ENCODE data around the gene CFAP74.
"Not testable (repeated sequence)": the region's sequence is repeated elsewhere in the genome, so short reads cannot be mapped to it uniquely, and the experiment has no call there.

The CFAP74 gene

DNA sequence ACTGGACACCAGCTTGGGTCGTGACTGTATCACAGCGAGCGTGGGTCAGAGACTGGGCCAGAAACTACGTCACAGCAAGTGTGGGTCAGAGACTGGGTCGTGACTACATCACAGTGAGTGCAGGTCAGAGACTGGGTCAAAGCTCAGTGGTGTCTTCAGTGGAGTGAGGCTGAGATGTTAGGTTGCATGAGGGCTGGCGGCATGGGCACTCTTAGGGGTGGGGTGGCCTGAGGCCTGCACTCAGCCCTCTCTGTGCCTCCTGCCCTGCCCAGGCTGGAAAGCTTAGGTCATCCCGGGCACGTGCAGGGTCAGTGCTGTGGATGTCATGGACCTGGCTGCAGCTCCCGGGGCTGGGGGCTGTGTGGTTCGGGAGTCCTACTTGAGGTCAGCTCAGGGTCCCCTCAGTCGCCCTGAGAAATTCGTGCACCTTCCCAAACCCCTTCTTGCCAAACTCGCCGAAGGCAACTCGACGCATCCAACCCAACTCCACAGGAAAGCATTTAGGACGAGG lies 19.0 kb downstream of the CFAP74 start:
- no peak for DNase-seq

DNA sequence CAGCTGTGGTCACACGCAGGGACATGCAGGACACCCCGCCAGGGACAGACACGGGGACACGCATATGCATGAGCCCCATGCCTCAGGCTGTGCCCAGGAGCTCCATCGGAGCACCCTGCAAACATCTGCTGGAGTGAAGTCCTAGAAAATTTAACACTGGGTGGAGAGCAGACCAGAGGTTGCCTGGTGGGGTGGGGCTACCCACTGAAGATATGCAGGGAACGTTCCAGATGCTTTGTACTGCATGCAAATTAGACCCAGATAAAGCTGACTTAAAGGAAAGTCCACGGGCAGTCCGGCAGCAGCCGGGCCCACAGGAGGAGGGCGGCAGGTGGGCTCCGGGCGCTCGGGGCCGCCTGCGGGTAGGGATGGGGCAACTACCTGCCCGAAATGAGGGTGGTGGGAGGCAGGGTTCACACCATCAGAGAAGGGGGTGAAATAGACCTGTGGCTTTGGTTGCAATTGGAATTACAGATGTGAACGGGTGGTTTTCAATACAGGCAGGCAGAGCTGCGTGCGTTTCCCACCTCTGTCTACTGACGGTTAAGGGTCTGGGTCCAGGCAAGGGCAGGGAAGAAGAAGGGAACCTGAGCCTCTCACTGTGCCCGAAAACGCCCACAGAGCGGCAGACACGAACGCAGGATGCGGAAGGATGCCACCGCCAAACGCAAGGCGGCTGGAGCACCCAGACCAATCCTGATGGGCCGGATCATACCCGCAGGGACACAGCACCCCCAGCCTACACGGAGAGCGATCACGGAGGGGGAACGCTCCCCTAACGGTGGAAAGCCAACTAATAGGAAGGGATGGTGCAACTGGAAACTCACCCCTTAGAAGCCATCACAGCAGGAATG lies 21.0 kb downstream of the CFAP74 start:
- no peak for DNase-seq

DNA sequence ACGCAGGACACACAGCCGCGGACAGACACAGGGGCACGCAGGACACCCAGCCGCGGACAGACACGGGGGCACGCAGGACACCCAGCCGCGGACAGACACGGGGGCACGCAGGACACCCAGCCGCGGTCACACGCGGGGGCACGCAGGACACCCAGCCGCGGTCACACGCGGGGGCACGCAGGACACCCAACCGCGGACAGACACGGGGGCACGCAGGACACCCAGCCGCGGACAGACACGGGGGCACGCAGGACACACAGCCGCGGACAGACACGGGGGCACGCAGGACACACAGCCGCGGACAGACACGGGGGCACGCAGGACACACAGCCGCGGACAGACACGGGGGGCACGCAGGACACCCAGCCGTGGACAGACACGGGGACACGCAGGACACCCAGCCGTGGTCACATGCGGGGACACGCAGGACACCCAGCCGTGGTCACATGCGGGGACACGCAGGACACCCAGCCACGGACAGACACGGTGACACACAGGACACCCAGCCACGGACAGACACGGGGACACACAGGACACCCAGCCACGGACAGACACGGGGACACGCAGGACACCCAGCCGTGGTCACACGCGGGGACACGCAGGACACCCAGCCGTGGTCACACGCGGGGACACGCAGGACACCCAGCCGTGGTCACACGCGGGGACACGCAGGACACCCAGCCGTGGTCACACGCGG lies 21.8 kb downstream of the CFAP74 start:
- not testable (repeated sequence) for DNase-seq

DNA sequence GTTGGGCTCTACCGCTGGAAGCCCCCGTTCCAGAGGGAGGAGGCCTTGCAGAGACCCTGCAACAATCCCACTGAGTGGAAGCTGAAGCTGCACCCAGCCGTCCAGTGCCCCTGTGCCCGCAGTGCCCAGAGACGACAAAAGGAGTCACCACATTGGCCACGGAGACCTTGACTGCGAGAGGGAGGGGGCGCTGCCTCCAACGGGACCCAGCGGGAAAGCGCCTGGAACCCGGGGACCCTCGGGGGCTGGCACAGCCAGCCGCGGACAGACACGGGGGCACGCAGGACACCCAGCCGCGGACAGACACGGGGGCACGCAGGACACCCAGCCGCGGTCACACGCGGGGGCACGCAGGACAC lies 22.5 kb downstream of the CFAP74 start:
- DNase-seq: no peak

DNA sequence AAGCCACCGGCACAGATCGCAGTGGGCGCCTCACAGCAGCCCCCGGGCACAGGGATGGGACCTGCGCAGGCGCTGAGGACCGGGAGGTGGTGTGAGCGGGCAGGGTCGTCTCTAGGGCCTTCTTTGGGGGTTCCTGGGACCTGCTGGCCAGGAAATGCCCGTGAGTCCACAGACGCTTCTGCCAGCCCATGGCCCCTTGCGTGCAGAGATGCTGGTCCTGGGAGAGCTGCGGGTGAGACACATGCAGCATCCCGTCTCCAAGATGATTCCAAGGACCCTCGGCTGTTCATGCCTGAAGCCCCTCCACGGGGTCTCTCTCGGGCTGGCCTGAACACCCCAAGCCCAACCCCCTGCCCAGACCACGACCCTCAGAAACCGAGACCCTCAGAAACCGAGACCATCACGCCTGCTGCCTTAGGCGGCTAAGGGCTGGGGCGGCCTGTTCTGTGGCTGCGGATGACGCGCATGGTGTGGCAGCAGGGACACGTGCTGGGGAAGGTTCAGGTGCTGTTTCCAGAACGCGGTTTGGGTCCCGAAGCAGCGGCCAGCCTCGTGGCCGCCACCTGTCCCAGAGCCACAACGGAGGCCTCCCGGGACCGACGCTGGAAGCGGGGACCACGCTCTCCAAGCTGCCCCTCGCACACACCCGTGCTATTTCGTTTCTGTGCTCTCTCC lies 23.0 kb downstream of the CFAP74 start:
- no peak for DNase-seq

DNA sequence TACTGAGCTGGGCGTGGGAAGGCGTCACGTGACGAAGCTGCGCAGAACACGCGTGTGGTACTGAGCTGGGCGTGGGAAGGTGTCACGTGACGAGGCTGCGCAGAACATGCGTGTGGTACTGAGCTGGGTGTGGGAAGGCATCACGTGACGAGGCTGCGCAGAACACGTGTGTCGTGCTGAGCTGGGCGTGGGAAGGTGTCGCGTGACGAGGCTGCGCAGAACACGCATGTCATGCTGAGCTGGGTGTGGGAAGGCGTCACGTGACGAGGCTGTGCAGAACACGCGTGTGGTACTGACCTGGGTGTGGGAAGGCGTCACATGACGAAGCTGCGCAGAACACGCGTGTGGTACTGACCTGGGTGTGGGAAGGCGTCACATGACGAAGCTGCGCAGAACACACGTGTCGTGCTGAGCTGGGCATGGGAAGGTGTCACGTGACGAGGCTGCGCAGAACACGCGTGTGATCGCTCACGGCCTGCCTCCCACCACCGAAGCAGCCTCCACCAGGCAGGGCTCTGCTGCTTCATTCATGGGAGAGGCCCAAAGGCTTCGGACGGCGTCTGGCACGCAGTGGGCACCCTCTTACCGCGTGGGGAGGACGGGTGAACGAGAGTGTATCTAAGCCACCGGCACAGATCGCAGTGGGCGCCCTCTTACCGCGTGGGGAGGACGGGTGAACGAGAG lies 24.0 kb downstream of the CFAP74 start:
- no peak for DNase-seq

DNA sequence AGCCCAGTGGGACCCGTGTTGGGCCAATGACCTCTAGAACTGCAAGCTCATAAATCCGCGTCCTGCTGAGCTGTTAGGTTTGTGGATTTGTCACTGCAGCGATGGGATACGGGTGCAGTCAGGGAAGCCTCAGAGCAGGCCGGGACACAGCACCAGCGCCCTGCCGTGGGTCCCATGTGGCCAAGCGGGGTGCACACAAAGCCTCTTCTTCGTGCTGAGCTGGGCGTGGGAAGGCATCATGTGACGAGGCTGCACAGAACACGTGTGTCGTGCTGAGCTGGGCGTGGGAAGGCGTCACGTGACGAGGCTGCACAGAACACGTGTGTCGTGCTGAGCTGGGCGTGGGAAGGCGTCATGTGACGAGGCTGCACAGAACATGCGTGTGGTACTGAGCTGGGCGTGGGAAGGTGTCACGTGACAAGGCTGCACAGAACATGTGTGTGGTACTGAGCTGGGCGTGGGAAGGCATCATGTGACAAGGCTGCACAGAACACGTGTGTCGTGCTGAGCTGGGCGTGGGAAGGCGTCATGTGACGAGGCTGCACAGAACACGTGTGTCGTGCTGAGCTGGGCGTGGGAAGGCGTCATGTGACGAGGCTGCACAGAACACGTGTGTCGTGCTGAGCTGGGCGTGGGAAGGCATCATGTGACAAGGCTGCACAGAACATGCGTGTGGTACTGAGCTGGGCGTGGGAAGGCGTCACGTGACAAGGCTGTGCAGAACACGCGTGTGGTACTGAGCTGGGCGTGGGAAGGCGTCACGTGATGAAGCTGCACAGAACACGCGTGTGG lies 24.7 kb downstream of the CFAP74 start:
- DNase-seq: not testable (repeated sequence)

DNA sequence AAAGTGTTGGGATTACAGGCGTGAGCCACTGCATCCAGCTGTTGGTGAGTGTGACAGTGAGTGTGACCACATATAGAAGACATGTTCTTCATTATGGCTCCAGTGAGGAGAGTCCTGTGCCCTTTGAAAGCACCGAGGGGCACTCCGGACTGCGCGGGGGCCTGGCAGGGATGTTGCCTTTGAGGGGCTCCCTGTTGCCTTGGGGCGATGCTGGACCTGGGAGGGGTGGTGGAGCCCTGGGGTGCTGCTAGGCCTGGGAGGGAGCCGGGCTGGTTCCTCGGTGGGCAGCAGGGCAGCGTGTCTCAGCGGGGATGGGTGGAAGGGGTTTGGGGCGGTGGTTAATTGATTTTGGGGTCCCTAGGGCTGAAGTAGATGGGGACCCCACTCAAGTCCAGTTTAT lies 25.5 kb downstream of the CFAP74 start:
- no peak for DNase-seq

DNA sequence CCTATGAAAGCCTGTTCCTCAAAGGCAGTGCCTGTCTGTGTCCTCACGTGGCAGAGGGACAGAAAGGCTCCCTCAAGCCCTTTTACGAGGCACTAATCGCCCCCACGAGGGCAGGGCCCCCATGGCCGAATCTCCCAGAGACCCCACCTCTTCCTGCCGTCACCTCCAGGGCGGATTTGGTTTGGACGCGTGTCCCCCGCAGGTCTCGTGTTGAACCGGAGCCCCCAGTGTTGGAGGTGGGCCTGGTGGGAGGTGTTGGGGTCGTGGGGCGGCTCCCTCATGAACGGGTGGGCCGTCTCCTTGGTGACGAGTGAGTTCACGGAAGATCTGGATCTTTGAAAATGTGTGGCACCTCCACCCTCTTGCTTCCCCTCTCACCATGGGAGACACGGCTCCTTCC lies 27.6 kb downstream of the CFAP74 start:
- no peak for DNase-seq

DNA sequence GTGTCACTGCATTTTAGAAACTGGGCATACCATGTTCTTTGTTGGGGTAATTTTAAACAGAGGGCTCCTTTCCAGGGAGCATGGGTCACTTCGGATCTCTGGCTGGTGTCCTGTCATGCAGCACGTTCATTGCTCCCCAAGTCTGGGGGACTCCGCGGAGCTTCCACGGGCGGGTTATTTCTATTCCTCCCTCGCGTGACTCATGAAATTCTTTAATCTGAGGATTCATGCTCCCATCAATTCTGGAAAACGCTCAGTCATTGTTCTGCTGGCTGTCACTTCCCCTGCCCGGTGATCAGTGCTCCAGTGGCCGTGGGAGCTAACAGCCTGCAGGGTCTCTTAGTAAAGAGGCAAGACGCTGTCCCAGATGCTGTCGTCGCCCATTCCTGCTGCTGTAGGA lies 28.1 kb downstream of the CFAP74 start:
- DNase-seq: no peak

DNA sequence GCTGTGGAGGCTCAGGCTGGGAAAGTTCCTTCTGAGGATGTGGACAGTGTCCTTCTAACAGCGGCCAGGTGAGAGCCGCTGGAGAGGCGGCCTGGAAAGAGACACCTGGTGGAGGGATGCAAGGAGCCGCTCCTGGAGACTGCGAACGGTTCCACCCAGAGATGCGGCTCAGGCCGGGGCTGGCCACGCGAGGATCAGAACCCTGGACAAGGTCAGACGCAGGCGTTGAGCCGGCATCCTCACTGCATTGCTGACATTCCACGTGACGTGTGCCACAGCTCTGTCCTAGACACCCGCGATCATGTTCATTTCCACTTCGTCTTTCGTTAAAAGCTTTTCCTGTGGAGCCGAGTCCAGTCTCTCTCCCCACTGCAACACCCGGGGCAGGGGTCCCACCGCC lies 28.8 kb downstream of the CFAP74 start:
- DNase-seq: no peak

DNA sequence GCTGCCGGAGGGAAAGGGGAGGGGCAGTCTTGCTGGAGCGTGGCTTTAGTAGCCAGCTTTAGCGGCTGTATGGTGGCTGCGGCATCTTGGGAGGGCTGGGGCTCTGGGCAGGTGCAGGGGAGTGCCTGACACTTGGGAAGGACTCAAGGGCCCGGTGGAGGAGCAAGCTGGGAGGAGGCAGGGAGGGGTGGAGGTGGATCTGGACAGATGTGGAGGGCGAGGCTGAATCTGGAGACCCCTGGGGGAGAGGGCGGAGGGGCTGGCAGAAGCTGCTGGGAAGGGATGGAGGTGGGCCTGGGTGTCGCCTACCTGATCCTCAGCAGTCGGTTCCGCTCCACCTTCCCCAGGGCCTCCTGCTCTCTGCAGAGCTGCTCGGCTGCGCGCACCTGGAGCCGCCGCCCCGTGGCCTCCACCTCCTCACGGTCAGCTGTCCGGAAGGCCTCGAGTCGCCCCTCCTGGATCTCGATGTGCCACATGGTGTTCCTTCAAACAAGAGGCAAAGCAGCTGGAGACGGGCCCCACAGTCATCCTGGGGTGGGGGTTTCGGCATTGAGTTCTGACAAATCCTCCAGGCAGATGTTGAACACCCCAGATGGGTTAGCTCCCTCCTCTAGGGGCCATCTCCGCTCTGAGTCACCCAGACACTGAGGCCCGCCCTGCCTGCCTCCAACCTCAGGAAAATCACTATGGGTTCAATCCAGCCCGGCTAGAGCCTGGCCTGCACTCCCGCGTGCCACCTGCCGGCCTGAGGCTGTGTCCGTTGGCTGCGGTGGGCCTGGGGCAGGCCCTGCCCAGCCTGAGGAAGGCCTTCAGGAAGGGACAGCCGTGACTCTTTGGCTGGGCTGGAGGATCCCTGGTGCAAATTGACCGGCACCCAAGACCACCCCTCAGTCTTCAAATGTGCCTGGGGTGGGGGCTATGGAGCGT lies 29.6 kb downstream of the CFAP74 start:
- DNase-seq: no peak

DNA sequence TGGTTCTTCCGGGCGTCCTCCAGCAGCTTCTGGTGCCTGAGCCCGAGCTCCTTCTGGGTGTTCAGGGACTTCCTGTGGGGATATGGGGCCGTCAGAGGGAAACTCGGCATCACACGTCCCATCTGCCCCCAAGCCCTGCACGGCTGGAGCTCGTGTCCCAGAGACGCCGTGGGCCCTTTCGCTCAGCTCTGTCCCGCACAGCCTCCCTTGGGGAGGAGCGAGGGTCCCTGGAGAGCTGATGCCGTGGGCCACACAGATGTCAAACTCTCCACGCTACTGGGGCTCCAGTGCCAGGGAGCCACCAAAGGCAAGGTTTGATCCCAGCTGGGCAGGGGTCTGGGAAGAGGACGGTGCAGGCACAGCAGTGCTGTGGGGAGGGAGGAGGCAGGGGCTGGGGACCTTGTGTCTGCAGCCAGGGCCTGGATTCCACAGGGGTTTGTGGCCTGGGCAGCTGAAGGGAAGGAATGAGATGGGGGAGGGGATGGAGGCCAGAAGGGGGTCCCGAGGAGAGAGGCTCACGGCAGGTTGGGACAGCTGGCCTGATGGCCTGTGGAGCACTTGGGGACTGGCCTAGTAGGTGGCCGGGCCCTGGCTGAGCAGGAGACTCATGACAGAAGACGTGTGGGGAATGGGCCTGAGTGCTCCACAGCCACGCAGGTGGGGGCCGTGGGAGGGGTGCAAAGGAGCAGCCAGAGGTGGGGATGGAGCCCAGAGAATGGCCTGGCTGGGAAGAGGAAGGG lies 30.4 kb downstream of the CFAP74 start:
- DNase-seq: no peak

DNA sequence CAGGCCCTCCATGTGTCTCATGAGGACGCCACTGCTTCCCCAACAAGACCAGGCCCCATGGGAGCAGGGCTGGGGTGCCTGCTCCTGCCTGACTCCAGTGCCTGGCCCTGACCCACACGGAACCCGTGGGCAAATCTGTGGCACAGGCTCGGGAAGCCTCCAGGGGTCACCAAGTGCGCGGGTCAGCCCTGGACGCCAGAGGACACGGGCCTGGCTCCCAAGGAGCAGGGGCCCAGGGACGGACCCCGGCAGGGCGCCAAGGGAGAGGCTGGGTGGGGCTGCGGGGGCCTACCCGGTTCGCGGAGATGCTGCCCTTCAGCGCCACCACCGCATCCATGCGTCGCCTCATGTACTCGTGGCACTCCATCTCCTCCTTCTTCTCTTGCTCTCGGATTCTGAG lies 31.9 kb downstream of the CFAP74 start:
- no peak for DNase-seq

DNA sequence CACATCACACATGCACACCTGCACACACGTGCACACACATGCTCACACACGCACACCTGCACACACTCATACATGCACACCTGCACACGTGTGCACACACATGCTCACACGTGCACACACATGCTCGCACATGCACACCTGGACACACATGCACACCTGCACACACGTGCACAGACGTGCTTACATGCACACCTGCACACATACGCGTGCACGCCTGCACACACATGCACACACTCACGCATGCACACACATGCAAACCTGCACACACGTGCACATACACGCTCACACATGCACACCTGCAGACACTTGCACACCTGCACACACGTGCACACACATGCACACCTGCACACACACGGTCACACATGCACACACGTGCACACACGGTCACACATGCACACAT lies 32.6 kb downstream of the CFAP74 start:
- DNase-seq: no peak

DNA sequence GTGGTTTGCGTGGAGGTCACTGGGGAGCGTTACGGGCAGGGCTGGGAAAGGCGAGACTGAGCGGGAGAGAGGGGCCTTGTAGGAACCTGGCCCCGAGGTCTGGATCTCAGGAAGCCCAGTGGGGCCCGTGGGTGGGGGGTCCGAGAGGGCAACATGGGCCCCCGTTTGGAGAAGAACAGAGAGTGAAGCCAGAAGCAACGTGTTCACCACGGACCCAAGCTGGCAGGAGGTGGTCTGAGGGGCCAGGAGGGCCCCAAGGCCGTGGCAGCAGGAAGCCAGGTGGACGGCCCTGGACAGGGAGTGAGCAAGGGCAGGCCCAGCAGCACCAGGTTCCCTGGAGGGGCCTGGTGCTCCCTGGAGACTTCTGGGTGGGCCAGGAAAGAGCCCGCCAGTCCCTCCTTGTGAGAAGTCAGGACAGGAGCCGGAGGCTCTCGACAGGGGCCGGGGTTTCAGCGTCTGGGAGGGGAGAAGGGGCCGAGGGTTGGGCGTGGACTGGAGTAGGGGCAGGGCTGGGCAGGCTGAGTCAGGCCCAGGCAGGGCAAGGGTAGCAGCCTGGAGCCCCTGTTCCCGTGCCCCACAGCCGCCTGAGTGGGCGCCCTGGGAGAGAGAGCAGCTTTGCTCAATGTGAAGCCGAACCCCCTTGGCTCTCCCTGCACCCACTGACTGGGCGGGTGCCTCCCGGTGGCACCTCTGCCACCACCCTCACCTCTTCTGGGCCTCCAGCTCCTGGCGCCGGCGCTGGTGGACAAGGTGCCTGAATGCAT lies 33.5 kb downstream of the CFAP74 start:
- no peak for DNase-seq

DNA sequence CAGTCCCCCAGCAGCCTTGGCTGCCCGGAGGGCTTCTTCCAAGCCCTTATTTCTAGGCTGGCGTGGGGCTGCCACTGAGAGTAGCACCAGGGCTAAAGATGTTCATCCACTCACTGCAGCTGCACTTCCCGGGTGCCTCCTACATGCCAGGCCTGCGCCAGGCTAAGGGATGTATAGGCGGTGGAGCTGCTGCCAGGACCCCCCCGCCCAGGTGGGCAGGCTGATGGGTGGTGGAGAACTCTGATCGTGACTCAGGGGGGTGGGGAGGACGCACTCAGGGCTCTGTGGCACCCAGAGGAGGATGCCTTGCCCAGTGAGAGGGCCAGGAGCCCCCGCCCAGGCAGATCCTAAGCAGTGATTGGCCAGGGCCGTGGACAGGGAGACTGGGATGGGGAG lies 34.1 kb downstream of the CFAP74 start:
- no peak for DNase-seq

DNA sequence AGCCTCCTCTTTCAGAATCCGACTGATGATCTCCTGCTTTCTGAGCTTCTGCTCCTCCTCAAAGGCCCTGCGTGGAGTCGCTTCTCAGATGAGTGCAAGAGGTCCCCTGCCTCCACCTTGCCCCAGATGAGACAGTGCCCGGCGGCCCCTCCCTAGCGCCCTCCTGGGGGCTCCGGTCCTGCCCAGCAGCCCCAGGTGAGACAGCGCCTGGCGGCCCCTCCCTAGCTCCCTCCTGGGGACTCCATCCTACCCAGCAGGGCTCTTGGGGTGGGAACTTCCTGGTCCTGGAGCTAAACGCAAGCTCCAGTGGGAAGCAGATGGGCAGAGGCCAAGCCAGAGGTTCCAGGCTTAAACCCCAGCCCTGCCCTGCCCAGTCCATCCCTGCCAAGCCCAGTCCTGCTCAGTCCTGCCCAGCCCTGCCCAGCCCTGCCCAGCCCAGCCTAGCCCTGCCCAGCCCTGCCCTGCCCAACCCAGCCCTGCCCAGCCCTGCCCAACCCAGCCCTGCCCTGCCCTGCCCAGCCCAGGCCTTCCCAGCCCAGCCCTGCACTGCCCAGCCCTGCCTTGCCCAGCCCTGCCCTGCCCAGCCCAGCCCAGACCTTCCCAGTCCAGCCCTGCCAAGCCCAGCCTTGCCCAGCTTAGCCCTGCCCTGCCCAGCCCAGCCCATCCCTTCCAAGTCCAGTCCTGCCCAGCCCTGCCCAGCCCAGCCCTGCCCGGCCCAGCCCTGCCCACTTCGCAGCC lies 34.6 kb downstream of the CFAP74 start:
- no peak for DNase-seq

DNA sequence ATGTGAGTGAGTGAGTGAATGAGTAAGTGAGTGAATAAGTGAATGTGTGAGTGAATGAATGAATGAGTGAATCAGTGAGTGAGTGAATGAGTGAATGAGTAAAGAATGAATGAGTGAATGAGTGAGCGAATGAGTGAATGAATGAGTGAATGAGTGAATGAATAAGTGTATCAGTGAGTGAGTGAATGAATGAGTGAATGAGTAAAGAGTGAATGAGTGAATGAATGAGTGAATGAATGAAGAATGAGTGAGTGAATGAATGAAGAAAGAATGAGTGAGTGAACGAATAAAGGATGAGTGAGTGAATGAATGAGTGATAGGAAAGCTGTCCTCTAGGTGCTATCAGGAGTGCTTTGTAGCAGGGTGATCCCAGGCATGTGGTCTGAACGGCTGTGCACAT lies 35.7 kb downstream of the CFAP74 start:
- no peak for DNase-seq
